ENCODE data around the gene MZT2A. TPM values are rescaled to one million over a fixed set of nuclear protein-coding genes. Genes with fewer than 3 reads are reported as not detected.
"Not testable (repeated sequence)": the region's sequence is repeated elsewhere in the genome, so short reads cannot be mapped to it uniquely, and the experiment has no call there.

MZT2A gene
- total and polyA plus RNA-seq, 7 donors = 22.1 to 46.5 (median 34.0) TPM

DNA sequence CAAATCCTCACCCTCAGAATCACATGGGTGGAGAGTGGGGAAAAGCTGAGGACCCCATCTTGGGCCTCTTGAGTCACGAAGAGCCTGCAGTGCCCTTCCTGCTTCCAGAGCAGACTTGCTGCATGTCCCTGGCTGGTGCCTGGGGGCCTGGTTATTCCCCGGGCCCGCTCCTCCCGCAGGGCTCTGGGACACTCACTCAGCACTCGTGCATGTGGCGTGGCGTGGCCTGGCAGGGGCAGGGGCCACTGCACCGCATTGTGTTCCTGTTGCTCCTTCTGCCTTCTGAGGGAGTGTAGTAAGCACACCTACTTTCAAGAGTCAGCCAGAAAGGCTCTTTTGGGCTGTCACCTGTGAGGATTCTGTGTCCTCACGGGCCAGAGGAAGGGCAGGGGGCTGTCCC is 17.4 kb upstream of the MZT2A start:
- TF ChIP-seq, protein P1, sequence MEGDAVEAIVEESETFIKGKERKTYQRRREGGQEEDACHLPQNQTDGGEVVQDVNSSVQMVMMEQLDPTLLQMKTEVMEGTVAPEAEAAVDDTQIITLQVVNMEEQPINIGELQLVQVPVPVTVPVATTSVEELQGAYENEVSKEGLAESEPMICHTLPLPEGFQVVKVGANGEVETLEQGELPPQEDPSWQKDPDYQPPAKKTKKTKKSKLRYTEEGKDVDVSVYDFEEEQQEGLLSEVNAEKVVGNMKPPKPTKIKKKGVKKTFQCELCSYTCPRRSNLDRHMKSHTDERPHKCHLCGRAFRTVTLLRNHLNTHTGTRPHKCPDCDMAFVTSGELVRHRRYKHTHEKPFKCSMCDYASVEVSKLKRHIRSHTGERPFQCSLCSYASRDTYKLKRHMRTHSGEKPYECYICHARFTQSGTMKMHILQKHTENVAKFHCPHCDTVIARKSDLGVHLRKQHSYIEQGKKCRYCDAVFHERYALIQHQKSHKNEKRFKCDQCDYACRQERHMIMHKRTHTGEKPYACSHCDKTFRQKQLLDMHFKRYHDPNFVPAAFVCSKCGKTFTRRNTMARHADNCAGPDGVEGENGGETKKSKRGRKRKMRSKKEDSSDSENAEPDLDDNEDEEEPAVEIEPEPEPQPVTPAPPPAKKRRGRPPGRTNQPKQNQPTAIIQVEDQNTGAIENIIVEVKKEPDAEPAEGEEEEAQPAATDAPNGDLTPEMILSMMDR (IDR thresholded peaks at IDR 0.05) = no peak
- Histone ChIP-seq H3K27ac (no peak overlapping the region), H3K4me3 (no peak overlapping the region), H3K27me3 (ENCODE audit: insufficient read depth in 3 of 3, low read length in 2 of 3) (no peaks in the 10 kb centered on the region), H3K9me3 (no peaks in the 10 kb centered on the region), H3K4me1 (no peaks in the 10 kb centered on the region), H3K36me3 (ENCODE audit: insufficient read depth in 1 of 2, low read depth in 1 of 2) (peaks cover 5 to 54% of the 10 kb centered on the region in 2 donors)
- intact Hi-C loops (cut with DNase I) = no loop called here
- WGBS, 3 donors = 78 to 89% (median 88%) methylated on average over 9 of the region's 9 CpGs
- ATAC-seq (no peak), DNase-seq (no peak)

DNA sequence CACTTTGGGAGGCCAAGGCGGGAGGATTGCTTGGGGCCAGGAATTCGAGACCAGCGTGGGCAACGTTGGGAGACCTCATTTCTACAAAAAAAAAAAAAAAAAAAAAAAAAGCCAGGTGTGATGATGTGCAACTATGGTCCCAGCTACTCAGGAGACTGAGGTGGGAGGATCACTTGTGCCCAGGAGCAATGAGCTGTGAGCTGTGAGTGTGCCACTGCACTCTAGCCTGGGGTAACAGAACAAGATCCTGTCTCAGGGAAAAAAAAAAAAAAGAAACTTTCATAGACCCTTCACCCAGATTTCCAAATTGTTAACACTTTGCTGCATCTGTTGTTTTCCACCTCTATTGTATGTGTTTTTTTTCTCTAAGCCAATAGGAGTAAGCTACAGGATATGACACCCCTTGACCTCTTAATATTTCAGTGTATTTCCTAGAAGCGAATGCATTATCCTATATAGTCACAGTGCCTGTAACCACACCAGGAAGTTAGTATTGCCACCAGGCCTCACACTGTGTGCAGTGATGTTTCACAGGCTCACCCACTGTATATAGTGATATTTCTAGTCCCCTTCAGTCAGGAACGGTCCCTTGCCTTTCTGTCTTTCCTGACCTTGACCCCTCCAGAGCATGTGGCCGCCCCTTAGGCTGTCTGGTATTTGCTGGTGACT is 12.0 kb upstream of the MZT2A start:
- H3K4me3 ChIP-seq; H3K9me3 ChIP-seq; H3K27me3 ChIP-seq (ENCODE audit: insufficient read depth in 3 of 3, low read length in 2 of 3); DNase-seq; H3K27ac ChIP-seq; H3K4me1 ChIP-seq; ATAC-seq; intact Hi-C loops (cut with DNase I): not testable (repeated sequence)
- peaks cover 4 to 97% of the 10 kb centered on the region in 2 donors for H3K36me3 ChIP-seq (ENCODE audit: insufficient read depth in 1 of 2, low read depth in 1 of 2)
- WGBS, 3 donors = 89 to 91% (median 91%) methylated on average over 7 of the region's 7 CpGs

DNA sequence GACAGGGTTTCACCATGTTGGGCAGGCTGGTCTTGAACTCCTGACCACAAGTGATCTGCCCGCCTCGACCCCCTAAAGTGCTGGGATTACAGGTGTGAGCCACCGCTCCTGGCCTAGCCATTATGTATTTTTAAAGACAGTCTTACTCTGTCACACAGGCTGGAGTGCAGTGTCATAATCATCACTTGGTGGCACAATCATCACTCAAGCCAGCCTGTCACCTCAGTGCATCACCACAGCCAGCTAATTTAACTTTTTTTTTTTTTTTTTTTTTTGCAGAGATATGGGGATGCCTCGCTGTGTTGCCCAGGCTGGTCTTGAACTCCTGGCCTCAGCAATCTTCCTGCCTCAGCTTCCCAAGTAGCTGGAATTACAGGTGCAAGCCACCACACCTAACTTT is 11.4 kb upstream of the MZT2A start:
- 99 to 100% (median 99%) methylated on average over 4 of the region's 4 CpGs for WGBS, 3 donors
- H3K27me3 ChIP-seq (ENCODE audit: insufficient read depth in 3 of 3, low read length in 2 of 3); DNase-seq; ATAC-seq; H3K4me3 ChIP-seq; H3K4me1 ChIP-seq; H3K27ac ChIP-seq; intact Hi-C loops (cut with DNase I); H3K9me3 ChIP-seq: not testable (repeated sequence)
- H3K36me3 ChIP-seq (ENCODE audit: insufficient read depth in 1 of 2, low read depth in 1 of 2) = peaks cover 4 to 98% of the 10 kb centered on the region in 2 donors

DNA sequence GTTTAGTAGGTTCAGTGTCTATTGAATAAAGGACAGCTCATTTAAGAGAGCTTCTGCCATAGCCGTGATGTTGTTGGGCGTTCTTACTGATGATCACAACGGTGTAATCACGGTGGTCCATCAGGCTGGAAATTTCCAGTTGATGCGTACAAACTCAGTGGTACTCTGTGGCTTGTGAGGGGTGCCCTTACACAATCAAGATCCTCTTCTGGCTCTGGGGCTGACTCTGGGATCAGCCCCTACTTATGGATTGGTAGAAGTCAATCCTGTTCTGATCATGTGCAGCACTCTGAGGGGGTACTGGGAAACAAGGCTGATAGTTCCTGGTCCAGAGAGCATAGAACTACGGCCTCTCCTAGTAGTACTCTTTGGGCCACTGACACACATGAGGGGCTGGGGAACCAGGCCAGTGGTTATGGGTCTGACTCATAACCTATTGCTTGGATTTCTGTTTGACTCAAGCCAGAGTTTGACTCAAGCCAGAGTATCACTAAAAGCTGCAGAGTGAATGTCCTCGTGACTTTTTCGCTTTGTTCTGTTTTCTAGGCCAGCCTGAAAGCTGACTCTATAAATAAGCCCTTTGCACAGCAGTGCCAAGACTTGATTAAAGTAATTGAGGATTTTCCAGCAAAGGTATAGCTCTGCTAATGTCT is 6.2 kb upstream of the MZT2A start:
- peaks cover 2 to 59% of the 10 kb centered on the region in 2 donors for H3K36me3 ChIP-seq (ENCODE audit: insufficient read depth in 1 of 2, low read depth in 1 of 2)
- DNase-seq (peak; percentile 37 to 66), ATAC-seq (peak; percentile 79 to 98 (median 94))
- H3K27ac ChIP-seq = peak overlapping the region; percentile 50
- not testable (repeated sequence) for H3K27me3 ChIP-seq (ENCODE audit: insufficient read depth in 3 of 3, low read length in 2 of 3); H3K9me3 ChIP-seq; H3K4me1 ChIP-seq; H3K4me3 ChIP-seq
- 48 to 60% (median 59%) methylated on average over 8 of the region's 8 CpGs for WGBS, 3 donors
- intact Hi-C loops (cut with DNase I) = loop anchor here (10.0 kb wide), 1 partner anchor 176 kb away; no protein-coding TSS in a partner anchor

DNA sequence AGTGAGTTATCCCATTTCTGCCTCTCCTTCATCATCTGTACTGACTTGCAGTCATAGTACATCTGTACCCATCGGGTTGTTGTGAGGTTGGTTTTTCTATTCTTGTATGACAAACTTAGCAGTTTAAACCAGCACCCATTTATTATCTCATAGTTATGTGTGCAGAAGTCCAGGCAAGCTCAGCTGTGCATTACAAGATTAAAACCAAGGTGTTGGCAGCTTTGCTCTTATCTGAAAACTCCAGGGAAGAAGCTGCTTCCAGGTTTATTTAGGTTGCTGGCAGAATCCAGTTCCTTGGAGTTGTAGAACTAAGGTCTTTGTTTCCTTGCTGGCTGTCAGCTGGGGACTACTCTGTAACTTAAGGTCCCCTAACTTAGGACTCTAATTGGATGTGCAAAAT is 3.3 kb upstream of the MZT2A start:
- H3K9me3 ChIP-seq; H3K4me1 ChIP-seq; H3K27ac ChIP-seq; H3K4me3 ChIP-seq; H3K27me3 ChIP-seq (ENCODE audit: insufficient read depth in 3 of 3, low read length in 2 of 3); DNase-seq; ATAC-seq: not testable (repeated sequence)
- intact Hi-C loops (cut with DNase I) = loop anchor here (10.0 kb wide), 1 partner anchor 179 kb away; no protein-coding TSS in a partner anchor
- 92 to 96% (median 93%) methylated on average over 1 of the region's 1 CpG for WGBS, 3 donors
- peaks cover 2 to 29% of the 10 kb centered on the region in 2 donors for H3K36me3 ChIP-seq (ENCODE audit: insufficient read depth in 1 of 2, low read depth in 1 of 2)

DNA sequence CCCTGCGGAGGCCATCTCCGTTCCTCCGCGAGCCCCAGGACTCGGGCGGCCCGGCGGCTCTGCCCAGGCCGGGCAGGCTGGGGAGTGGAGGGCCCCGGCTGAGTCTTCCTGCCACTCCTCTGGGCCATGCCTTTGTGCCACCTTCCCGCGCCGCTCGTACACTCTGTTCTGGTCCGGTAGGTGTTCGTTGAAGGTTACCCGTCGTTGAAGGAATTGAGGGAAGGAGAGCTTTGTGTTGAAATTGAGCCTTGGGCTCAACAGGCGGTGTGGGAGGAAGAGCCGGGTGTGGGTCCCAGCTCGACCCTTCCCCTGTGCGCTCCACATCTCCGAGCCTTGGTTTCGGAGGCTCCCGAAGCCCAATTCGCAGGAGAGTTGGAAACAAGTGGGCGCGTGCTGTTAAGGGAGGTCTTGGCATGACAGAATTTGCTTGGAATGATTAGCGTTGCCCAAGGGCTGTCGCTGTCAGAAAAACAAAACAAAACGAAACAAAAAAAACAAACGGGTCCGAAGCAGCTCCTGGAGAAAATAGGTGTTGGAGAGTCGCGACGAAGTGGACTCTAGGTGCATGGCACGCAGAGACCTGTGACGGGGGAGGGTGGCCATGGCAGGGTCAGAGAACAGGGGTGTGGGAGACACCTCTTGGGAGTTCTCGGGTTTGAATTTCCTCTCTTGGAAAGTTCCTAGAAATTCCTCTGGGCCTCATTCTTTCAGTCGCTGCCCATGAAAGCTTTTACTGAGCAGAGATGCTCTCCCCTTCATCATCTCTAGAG is 1.2 kb upstream of the MZT2A start:
- Histone ChIP-seq H3K27me3 (ENCODE audit: insufficient read depth in 3 of 3, low read length in 2 of 3) (no peaks in the 10 kb centered on the region), H3K4me3 (peak overlapping the region; percentile 90), H3K27ac (peak overlapping the region; percentile 84), H3K4me1 (peaks cover 5% of the 10 kb centered on the region), H3K36me3 (ENCODE audit: insufficient read depth in 1 of 2, low read depth in 1 of 2) (peaks cover 0 to 13% of the 10 kb centered on the region in 2 donors), H3K9me3 (no peaks in the 10 kb centered on the region)
- intact Hi-C loops (cut with DNase I) = loop anchor here (10.0 kb wide), 1 partner anchor 181 kb away; no protein-coding TSS in a partner anchor
- TF ChIP-seq, protein P1 (IDR thresholded peaks at IDR 0.05) = no peak
- DNase-seq (no peak), ATAC-seq (peak; percentile 33 to 56 (median 46))
- 0 to 1% (median 1%) methylated on average over 39 to 40 of the region's 40 CpGs for WGBS, 3 donors
